ENCODE data around the gene GRAMD2B. TPM values are rescaled to one million over a fixed set of nuclear protein-coding genes. Genes with fewer than 3 reads are reported as not detected.
"Not testable (repeated sequence)": the region's sequence is repeated elsewhere in the genome, so short reads cannot be mapped to it uniquely, and the experiment has no call there.

GRAMD2B gene
- total RNA-seq, 1 donor = 6.9 TPM

DNA sequence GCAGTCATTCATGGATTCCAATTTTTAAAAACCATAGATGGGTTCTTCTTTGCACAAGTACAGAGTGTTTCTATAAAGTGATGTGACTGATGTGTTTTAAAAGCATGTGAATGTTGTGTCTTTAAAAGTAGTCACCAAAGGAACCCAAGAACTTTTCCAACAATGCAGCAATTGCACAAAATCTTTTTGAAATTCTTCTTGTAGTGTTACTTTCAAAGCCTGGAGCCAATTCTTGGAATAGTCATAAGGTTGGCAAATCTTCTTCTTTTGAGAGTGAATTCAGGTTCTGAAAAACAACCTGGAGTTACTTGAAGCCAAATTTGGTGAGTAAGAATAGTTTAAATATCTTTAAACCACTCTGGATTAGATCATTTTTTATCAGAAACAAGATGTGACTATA is 10.5 kb downstream of the GRAMD2B start:
- H3K4me1 ChIP-seq (ENCODE audit: insufficient read depth, low read length) = no peaks in the 10 kb centered on the region
- H3K27me3 ChIP-seq (ENCODE audit: insufficient read depth, low read length) = no peaks in the 10 kb centered on the region
- H3K9me3 ChIP-seq (ENCODE audit: low read depth, low read length) = no peaks in the 10 kb centered on the region

DNA sequence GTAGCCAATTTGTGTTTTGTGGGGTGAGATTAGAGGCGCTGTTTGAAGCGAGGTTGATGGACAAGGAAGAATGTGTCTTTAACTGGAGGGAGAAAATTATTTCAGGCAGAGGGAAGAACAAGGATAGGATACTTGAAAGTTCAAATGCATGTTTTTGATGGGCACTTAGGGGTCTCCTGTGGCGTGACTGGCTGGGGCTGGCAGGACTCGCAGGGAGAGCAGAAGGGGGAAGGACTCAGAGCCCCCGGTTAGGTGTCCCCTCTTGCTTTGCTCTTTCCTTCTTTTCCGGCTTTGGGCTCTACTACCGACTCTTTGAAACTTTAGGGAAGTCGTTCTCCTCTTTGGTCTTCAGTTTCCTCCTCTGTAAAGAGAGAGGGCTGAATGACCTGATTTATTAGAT is 12.1 kb downstream of the GRAMD2B start:
- Histone ChIP-seq H3K4me3 (ENCODE audit: low read length) (no peak overlapping the region), H3K9me3 (ENCODE audit: low read depth, low read length) (no peaks in the 10 kb centered on the region), H3K27me3 (ENCODE audit: insufficient read depth, low read length) (no peaks in the 10 kb centered on the region), H3K4me1 (ENCODE audit: insufficient read depth, low read length) (no peaks in the 10 kb centered on the region)

More for the DNA sequence above, 10.5 kb downstream of the GRAMD2B start:
- H3K4me3 ChIP-seq (ENCODE audit: low read length) = no peak overlapping the region

DNA sequence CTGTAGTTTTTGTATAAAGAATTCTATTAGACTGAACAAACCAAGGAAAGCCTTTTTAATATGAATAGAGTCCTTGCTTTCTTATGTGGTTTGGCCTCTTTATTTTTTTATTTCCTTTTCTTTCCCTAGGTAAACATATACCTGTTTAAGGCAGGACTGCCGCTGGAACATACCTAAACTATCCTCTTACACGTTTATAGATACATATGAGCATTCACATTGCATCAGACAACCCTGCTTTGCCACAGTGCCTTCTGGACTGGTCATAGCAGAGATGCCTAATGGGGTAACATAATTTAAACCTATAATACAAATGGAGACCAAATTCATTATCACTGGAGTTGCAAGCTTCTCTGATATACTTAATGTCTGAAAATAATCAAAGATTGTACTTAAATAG is 12.5 kb downstream of the GRAMD2B start:
- Histone ChIP-seq H3K4me1 (ENCODE audit: insufficient read depth, low read length) (no peaks in the 10 kb centered on the region), H3K9me3 (ENCODE audit: low read depth, low read length) (no peaks in the 10 kb centered on the region), H3K27me3 (ENCODE audit: insufficient read depth, low read length) (no peaks in the 10 kb centered on the region), H3K4me3 (ENCODE audit: low read length) (no peak overlapping the region)

DNA sequence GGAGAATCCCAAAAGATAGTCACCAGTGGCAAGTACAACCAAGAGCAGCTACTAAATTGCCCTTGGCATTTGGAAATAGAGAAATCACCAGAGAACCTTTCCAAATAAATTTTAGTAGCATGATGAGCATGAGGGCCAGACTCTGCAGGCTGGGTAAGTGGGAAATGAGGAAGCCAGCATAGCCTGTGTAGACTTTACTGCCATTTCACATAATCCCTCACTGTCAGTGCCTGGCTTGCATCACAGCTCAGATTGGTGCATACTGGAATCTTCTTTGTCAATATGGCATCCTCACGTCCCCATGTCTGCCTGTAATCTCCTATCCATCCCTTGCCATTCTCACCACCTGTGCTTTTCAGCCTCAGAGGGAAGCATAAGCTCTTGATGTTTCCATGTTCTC is 14.5 kb downstream of the GRAMD2B start:
- Histone ChIP-seq H3K4me1 (ENCODE audit: insufficient read depth, low read length) (no peaks in the 10 kb centered on the region), H3K4me3 (ENCODE audit: low read length) (no peak overlapping the region), H3K9me3 (ENCODE audit: low read depth, low read length) (no peaks in the 10 kb centered on the region), H3K27me3 (ENCODE audit: insufficient read depth, low read length) (no peaks in the 10 kb centered on the region)

DNA sequence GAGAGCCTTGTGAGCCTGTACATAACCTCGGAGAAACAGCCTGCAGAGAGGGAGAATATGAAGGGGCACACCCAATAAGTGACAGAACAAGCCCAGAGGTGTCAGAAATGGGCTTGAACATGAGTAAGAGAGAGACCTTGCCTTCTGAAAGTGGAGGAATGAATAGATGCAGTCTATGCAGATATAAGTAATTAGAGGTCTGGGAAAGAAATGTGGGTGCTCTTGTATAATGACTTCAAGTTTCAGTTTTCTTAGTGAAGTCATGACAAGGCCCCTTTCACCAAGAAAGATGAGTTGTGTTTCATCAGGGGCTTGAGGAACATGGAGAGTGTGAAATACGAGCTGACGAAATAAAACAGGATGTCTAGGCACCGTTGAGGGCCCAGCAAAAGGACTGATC is 15.1 kb downstream of the GRAMD2B start:
- no peaks in the 10 kb centered on the region for H3K27me3 ChIP-seq (ENCODE audit: insufficient read depth, low read length)
- H3K4me3 ChIP-seq (ENCODE audit: low read length) = no peak overlapping the region
- no peaks in the 10 kb centered on the region for H3K4me1 ChIP-seq (ENCODE audit: insufficient read depth, low read length)
- H3K9me3 ChIP-seq (ENCODE audit: low read depth, low read length) = no peaks in the 10 kb centered on the region

DNA sequence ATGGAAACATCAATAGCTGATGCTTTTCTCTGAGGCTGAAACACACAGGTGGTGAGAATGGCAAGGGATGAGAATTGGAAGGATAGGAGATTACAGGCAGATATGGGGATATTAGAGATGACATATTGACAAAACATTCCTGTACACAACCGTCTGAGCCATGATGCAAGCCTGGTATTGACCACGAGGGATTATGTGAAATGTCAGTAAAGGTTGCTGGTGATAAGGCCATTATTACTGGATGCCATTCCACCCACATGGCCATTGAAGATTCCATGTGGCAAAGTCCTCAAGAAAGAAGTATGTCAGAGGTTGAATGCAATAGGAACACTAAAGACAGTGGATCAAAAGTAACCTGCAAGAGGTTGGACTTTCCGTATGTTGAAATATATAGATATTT is 15.7 kb downstream of the GRAMD2B start:
- Histone ChIP-seq H3K27me3 (ENCODE audit: insufficient read depth, low read length) (no peaks in the 10 kb centered on the region), H3K9me3 (ENCODE audit: low read depth, low read length) (no peaks in the 10 kb centered on the region), H3K4me3 (ENCODE audit: low read length) (no peak overlapping the region), H3K4me1 (ENCODE audit: insufficient read depth, low read length) (peaks cover 2% of the 10 kb centered on the region)

DNA sequence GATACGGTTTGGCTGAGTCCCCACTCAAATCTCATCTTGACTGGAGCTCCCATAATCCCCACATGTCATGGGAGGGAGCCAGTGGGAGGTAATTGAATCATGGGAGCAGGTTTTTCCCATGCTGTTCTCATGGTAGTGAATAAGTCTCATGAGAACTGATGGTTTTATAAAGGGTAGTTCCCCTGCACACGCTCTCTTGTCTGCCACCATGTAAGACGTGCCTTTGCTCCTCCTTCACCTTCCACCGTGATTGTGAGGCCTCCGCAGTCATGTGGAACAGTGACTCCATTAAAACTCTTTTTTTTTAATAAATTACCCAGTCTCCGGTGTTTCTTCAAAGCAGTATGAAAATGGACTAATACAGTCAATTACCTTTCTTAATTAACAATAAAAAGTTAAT is 16.5 kb downstream of the GRAMD2B start:
- not testable (repeated sequence) for H3K27me3 ChIP-seq (ENCODE audit: insufficient read depth, low read length); H3K4me1 ChIP-seq (ENCODE audit: insufficient read depth, low read length); H3K4me3 ChIP-seq (ENCODE audit: low read length); H3K9me3 ChIP-seq (ENCODE audit: low read depth, low read length)

DNA sequence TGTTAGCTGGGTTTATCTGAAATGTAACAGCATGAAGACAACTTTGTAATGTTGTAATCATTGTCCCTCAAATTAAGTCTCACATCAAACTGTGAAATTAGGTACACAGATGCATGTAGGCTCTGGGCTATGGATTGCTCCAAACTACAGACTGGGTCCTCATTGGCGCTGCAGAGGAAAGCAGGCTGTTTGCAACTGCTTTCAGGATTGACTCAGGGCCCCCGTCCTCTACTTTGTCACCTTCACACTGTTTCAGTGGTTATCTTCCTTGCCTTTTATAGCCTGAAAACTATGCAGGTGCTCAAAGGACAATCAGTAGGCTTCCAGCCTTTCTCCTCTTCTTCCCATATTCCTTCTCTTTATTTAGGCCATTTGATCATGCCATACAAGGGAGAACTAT is 18.0 kb downstream of the GRAMD2B start:
- Histone ChIP-seq H3K4me1 (ENCODE audit: insufficient read depth, low read length) (peaks cover 6% of the 10 kb centered on the region), H3K4me3 (ENCODE audit: low read length) (no peak overlapping the region), H3K9me3 (ENCODE audit: low read depth, low read length) (no peaks in the 10 kb centered on the region), H3K27me3 (ENCODE audit: insufficient read depth, low read length) (no peaks in the 10 kb centered on the region)

DNA sequence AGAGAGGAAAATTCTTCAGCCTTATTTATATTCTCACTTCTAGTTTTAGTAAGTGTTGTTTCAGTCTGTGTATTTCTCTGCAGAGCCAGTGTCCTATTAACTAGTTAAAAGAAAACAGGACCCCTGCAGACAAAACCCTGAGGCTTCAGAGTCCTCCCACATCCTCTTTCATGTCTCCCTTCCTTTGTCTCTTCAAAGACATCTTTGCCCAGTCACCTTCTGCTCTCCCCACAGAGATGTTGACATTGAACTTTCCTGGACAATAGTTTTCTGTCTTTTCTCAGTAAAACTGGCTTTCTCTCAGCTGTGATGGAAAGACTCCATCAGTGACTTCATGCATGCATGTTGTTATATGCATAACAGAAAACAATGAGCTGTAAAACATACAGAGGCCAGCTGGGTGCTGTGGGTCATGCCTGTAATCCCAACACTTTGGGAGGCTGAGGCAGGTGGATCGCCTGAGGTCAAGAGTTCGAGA is 20.2 kb downstream of the GRAMD2B start:
- Histone ChIP-seq H3K9me3 (ENCODE audit: low read depth, low read length) (no peaks in the 10 kb centered on the region), H3K4me3 (ENCODE audit: low read length) (no peak overlapping the region), H3K27me3 (ENCODE audit: insufficient read depth, low read length) (no peaks in the 10 kb centered on the region), H3K4me1 (ENCODE audit: insufficient read depth, low read length) (peaks cover 6% of the 10 kb centered on the region)

DNA sequence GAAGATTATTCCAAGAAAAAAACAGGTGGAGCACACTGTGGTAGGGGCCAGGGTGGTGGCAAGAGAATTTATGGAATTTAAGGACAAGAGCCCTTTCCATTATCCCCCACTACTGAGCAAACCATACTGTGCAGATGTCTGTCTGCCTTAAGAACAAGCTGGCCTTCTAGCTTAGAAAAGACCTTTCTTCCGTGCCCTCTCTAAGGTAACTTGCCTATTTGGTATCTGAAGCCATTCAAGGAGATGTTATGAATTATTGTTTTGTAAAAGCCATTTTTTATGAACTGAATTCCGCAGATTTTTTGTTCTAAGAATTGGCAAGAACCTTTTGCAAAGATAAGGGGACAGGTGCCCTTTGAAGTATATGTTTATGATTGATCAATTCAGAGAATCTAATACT is 20.9 kb downstream of the GRAMD2B start:
- Histone ChIP-seq H3K4me3 (ENCODE audit: low read length) (no peak overlapping the region), H3K9me3 (ENCODE audit: low read depth, low read length) (no peaks in the 10 kb centered on the region), H3K27me3 (ENCODE audit: insufficient read depth, low read length) (no peaks in the 10 kb centered on the region), H3K4me1 (ENCODE audit: insufficient read depth, low read length) (peaks cover 6% of the 10 kb centered on the region)

DNA sequence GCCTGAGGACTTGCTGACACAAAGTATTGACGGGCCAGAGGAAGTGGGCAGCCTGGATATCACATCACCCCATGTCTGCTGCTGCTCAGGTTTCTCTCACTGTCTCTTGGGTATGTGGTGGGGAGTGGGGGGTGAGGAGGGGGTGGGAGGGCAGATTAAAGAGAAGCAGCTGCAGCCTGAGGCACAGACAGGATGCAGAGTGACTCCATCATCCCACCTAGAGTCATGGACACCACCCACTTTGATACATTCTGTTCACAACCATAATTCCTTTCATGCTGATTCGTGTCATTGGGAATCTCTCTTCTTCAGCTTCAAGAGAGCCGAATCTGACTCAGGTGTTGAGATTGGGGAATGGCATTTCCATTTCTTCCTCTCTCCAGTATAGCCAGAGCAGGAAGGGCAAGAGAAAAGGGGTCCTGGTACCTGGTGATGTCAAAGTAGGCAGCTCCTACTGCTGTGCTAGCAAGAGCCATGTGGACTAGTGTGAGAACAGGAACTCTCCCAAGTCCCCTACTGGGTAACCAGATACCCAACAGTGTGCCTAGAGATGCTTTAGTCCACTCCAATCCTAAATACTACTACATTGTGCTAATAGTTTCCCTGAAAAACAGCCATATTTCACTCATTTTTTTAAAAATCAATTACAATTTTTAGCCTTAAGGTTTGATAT is 22.4 kb downstream of the GRAMD2B start:
- H3K27me3 ChIP-seq (ENCODE audit: insufficient read depth, low read length) = no peaks in the 10 kb centered on the region
- no peak overlapping the region for H3K4me3 ChIP-seq (ENCODE audit: low read length)
- peaks cover 8% of the 10 kb centered on the region for H3K4me1 ChIP-seq (ENCODE audit: insufficient read depth, low read length)
- H3K9me3 ChIP-seq (ENCODE audit: low read depth, low read length) = no peaks in the 10 kb centered on the region

DNA sequence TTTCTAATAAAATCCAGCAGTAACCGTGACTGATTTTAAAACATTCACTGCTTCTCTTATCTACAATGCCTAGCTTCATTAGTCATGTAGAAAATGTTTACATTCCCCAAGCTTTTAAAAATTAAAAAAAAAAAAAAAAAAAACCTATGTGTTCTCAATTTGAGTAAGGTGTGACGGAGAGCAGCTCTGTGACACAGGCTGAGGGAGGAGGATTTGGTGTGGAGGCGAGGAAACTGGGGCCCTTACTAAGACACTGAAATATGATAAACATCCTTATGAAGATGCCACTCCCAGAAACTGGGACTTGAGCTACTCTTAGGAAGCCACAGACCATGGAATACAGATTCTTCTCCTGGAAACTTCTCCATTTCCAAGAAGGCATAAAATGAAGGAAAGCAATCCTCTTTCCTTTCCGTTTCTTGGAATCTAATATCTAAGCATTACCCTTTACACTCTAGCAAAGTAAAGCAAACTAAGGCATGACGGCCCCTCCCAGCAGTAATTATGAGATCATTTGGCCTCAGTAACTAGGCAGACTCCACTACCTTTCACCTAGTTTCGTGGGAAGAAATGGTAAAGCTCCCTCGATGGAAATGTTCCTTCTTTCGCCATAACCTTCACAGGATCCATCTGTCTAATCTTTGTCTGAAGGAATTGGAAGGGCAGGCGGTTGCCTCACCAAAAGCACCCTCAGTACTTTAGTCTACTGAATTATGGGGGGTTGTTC is 23.5 kb downstream of the GRAMD2B start:
- H3K27me3 ChIP-seq (ENCODE audit: insufficient read depth, low read length) = no peaks in the 10 kb centered on the region
- no peak overlapping the region for H3K4me3 ChIP-seq (ENCODE audit: low read length)
- H3K9me3 ChIP-seq (ENCODE audit: low read depth, low read length) = no peaks in the 10 kb centered on the region
- peaks cover 14% of the 10 kb centered on the region for H3K4me1 ChIP-seq (ENCODE audit: insufficient read depth, low read length)

DNA sequence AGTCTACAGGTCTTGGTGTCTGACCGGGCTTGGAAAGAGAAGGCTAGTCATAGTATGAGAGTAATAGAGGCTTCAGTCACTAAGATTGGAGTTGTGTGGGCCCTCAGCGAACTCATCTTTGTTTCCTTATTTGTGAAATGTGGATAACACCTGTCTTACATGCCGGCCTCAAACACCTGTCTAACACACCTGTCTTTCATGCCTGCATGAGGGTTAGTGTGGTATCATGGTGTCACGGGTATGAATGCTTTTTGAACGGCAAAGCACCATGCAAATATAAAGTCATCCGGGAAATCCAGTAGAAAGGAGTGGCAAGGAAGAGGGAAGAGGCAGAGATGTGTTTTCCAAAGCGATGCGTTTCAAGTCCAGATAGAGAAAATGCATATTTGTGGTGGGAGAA is 25.5 kb downstream of the GRAMD2B start:
- H3K4me1 ChIP-seq (ENCODE audit: insufficient read depth, low read length) = peaks cover 13% of the 10 kb centered on the region
- no peaks in the 10 kb centered on the region for H3K9me3 ChIP-seq (ENCODE audit: low read depth, low read length)
- H3K27me3 ChIP-seq (ENCODE audit: insufficient read depth, low read length) = no peaks in the 10 kb centered on the region
- H3K4me3 ChIP-seq (ENCODE audit: low read length) = no peak overlapping the region

DNA sequence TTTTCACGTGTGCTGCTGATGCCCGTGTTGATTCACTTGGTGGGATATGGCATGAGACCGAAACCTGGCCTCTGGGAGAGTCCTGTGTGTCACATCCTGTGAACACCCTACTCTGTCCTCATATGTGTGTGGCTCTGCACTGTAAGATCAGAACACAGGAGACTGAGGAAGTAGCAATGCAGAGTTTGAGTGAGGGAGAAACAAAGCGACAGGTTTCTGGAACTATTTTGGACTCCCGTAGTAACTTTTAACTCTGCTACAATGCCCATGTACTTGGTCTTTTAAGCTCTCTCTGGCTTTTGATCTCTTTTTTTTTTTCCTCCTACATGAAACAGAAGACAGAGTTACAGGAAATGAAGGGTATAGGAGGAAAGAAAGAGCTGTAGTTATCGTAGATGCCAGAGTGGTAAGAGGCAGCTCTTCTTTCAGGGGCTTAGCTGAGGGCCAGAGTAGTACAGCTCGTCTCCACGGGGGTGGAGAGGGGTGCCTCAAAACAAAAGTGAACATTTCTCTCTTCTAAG is 26.6 kb downstream of the GRAMD2B start:
- Histone ChIP-seq H3K27me3 (ENCODE audit: insufficient read depth, low read length) (no peaks in the 10 kb centered on the region), H3K4me1 (ENCODE audit: insufficient read depth, low read length) (peaks cover 8% of the 10 kb centered on the region), H3K9me3 (ENCODE audit: low read depth, low read length) (no peaks in the 10 kb centered on the region), H3K4me3 (ENCODE audit: low read length) (no peak overlapping the region)

DNA sequence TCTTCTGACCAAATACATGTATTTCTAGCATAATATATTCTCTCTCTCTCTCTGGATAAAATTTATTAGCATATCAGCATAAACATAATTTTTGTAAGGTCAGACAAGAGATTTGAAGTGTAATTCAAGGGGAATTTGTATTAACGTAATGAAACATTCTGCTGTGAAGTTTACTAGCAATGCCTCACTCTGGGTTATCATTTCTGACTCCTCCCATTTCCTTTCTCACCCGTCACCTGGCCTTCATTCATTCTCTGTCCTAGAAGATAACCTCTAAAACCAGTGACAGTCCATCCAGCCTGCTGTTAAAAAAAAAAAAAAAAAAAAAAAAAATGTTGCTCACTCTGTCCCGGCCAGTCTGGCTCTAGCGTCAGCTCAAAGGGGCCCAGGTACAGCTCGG is 27.1 kb downstream of the GRAMD2B start:
- no peak overlapping the region for H3K4me3 ChIP-seq (ENCODE audit: low read length)
- H3K9me3 ChIP-seq (ENCODE audit: low read depth, low read length) = no peaks in the 10 kb centered on the region
- H3K27me3 ChIP-seq (ENCODE audit: insufficient read depth, low read length) = no peaks in the 10 kb centered on the region
- peaks cover 8% of the 10 kb centered on the region for H3K4me1 ChIP-seq (ENCODE audit: insufficient read depth, low read length)

DNA sequence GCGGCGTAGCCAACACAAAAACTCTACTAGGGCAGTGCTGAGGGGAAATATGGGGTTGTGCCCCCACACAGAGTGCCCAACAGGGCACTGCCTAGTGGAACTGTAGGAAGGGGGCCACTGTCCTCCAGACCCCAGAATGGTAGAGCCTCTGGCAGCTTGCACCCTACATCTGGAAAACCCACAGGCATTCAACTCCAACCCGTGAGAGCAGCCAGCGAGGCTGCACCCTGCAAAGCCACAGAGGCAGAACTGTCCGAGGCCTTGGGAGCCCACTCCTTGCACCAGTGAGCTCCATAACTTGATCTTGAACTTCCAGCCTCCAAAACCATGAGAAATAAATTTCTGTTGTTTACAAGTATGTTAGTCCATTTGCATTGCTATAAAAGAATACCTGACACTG is 27.7 kb downstream of the GRAMD2B start:
- no peak overlapping the region for H3K4me3 ChIP-seq (ENCODE audit: low read length)
- no peaks in the 10 kb centered on the region for H3K9me3 ChIP-seq (ENCODE audit: low read depth, low read length)
- H3K4me1 ChIP-seq (ENCODE audit: insufficient read depth, low read length) = peaks cover 8% of the 10 kb centered on the region
- H3K27me3 ChIP-seq (ENCODE audit: insufficient read depth, low read length) = no peaks in the 10 kb centered on the region
